IMR-90 (cell line): Measurements from ENCODE around the gene CDK5R1. TPM values are rescaled to one million over a fixed set of nuclear protein-coding genes. Genes with fewer than 3 reads are reported as not detected.

ENCODE experiments used
- ATAC-seq: fragments of 200-7000 bp; cut with Tn5 transposase; 2 replicates; pipeline ENCODE4 v1.9.1; 2020; ENCODE audit warnings: low read depth, mild to moderate bottlenecking, moderate library complexity
- BruUV-seq: library from RNA; stranded (reverse); fragments of 400-500 nt; replicated peaks from 2 replicates; lab custom pipeline; 2021; lab: Mats Ljungman, UMichigan
- CTCF ChIA-PET: fragments of 300-600 bp; formaldehyde crosslinking; extraction: SDS; loops from one replicate; lab custom pipeline; 2021; ENCODE audit warnings: antibody characterized with exemption; lab: Yijun Ruan, JAX
- POLR2A ChIA-PET: fragments of 300-600 bp; sonication (Branson Sonifier 250); formaldehyde crosslinking; loops from one replicate; lab custom pipeline; 2022; ENCODE audit warnings: antibody characterized with exemption; ENCODE audit not compliant: unreplicated experiment; lab: Charles Lee
- DNase-seq: peaks from one replicate; pipeline ENCODE4 v3.0.0; 2013
- H2AFZ ChIP-seq: replicated peaks from 2 replicates; pipeline ENCODE3; 2013; ENCODE audit warnings: low read length, mild to moderate bottlenecking; ENCODE audit not compliant: poor library complexity
- H2AK5ac ChIP-seq: 2 replicates; pipeline ENCODE4 v1.6.1; 2013; ENCODE audit warnings: low read depth, low read length, inconsistent platforms
- H2AK9ac ChIP-seq: replicated peaks from 2 replicates; pipeline ENCODE3; 2013; ENCODE audit warnings: mild to moderate bottlenecking, low read depth, low read length, moderate library complexity; ENCODE audit not compliant: poor library complexity
- H2BK120ac ChIP-seq: 2 replicates; pipeline ENCODE4 v1.6.1; 2013; ENCODE audit warnings: low read depth, low read length, inconsistent platforms
- H2BK15ac ChIP-seq: 3 replicates; pipeline ENCODE4 v1.6.1; 2013; ENCODE audit warnings: low read depth, low read length, inconsistent platforms
- H2BK20ac ChIP-seq: 2 replicates; pipeline ENCODE4 v1.6.1; 2013; ENCODE audit warnings: low read depth, mild to moderate bottlenecking, inconsistent platforms, low read length, moderate library complexity
- H2BK5ac ChIP-seq: 2 replicates; pipeline ENCODE4 v1.6.1; 2013; ENCODE audit warnings: mild to moderate bottlenecking, low read depth, low read length, inconsistent platforms; ENCODE audit not compliant: poor library complexity, severe bottlenecking
- H3K14ac ChIP-seq: replicated peaks from 2 replicates; pipeline ENCODE4 v1.6.1; 2013; ENCODE audit warnings: low read depth, low read length, inconsistent platforms
- H3K18ac ChIP-seq: 2 replicates; pipeline ENCODE4 v1.6.1; 2013; ENCODE audit warnings: low read depth, low read length, control low read depth
- H3K23ac ChIP-seq: 2 replicates; pipeline ENCODE4 v1.6.1; 2013; ENCODE audit warnings: low read depth, low read length, inconsistent platforms
- H3K27ac ChIP-seq: 2 replicates; pipeline ENCODE4 v1.5.1; 2013; ENCODE audit warnings: mild to moderate bottlenecking, control low read depth, low read length; ENCODE audit not compliant: insufficient read depth
- H3K27me3 ChIP-seq: 2 replicates; pipeline ENCODE4 v1.6.1; 2013; ENCODE audit warnings: low read length; ENCODE audit not compliant: control insufficient read depth, insufficient read depth
- H3K36me3 ChIP-seq: 2 replicates; pipeline ENCODE4 v1.6.1; 2013; ENCODE audit warnings: low read length, mixed read lengths; ENCODE audit not compliant: control insufficient read depth, insufficient read depth
- H3K4ac ChIP-seq: 2 replicates; pipeline ENCODE4 v1.6.1; 2013; ENCODE audit warnings: low read depth, low read length, inconsistent platforms
- H3K4me1 ChIP-seq: 2 replicates; pipeline ENCODE4 v1.6.1; 2013; ENCODE audit warnings: low read length, mixed read lengths; ENCODE audit not compliant: control insufficient read depth, insufficient read depth
- H3K4me2 ChIP-seq: 2 replicates; pipeline ENCODE4 v1.6.1; 2013; ENCODE audit warnings: low read depth, mild to moderate bottlenecking, control low read depth, low read length, moderate library complexity
- H3K4me3 ChIP-seq: 2 replicates; pipeline ENCODE4 v1.5.1; 2013; ENCODE audit warnings: low read depth, mild to moderate bottlenecking, control low read depth, low read length, moderate library complexity; ENCODE audit not compliant: insufficient read depth
- H3K56ac ChIP-seq: 2 replicates; pipeline ENCODE4 v1.6.1; 2013; ENCODE audit warnings: low read length, inconsistent platforms; ENCODE audit not compliant: insufficient read depth; ENCODE audit errors: extremely low read depth
- H3K79me1 ChIP-seq, 2 experiments: 2 replicates each; pipeline ENCODE4 v1.6.1; 2013; ENCODE audit warnings: low read length in 2 of 2, inconsistent platforms in 1 of 2, low read depth in 1 of 2
- H3K9ac ChIP-seq: 2 replicates; pipeline ENCODE4 v1.6.1; 2013; ENCODE audit warnings: low read depth, low read length, control low read depth
- H3K9me1 ChIP-seq: 2 replicates; pipeline ENCODE4 v1.6.1; 2013; ENCODE audit warnings: low read length, inconsistent platforms; ENCODE audit not compliant: insufficient read depth
- H3K9me3 ChIP-seq: 2 replicates; pipeline ENCODE4 v1.6.1; 2013; ENCODE audit warnings: low read length; ENCODE audit not compliant: control insufficient read depth, insufficient read depth
- H4K20me1 ChIP-seq: 2 replicates; pipeline ENCODE4 v1.6.1; 2013; ENCODE audit warnings: low read length, inconsistent platforms; ENCODE audit not compliant: insufficient read depth
- H4K5ac ChIP-seq: 2 replicates; pipeline ENCODE4 v1.6.1; 2013; ENCODE audit warnings: mild to moderate bottlenecking, low read depth, low read length, control low read depth
- H4K8ac ChIP-seq, 2 experiments: 2 replicates each; pipeline ENCODE4 v1.6.1; 2013; ENCODE audit warnings: low read depth in 2 of 2, low read length in 2 of 2, control low read depth in 1 of 2, inconsistent platforms in 1 of 2
- H4K91ac ChIP-seq: 2 replicates; pipeline ENCODE4 v1.6.1; 2013; ENCODE audit warnings: low read depth, low read length, inconsistent platforms; ENCODE audit not compliant: insufficient read depth
- BHLHE40 ChIP-seq: fragments of 150-350 bp; IDR thresholded peaks from 2 replicates; pipeline ENCODE4 v1.6.1; 2016; ENCODE audit warnings: mild to moderate bottlenecking, low read depth, low read length
- CHD1 ChIP-seq: IDR thresholded peaks from 2 replicates; pipeline ENCODE4 v1.6.1; 2012; ENCODE audit warnings: low read depth, low read length, improper control_type of control experiment
- ELK1 ChIP-seq: fragments of 150-350 bp; IDR thresholded peaks from 2 replicates; pipeline ENCODE4 v1.6.1; 2016; ENCODE audit warnings: low read depth, mild to moderate bottlenecking, low read length, moderate library complexity, borderline replicate concordance
- FOS ChIP-seq: fragments of 150-350 bp; IDR thresholded peaks from 2 replicates; pipeline ENCODE4 v1.6.1; 2016; ENCODE audit warnings: low read depth, low read length
- MAFK ChIP-seq: IDR thresholded peaks from 2 replicates; pipeline ENCODE4 v1.6.1; 2012; ENCODE audit warnings: low read depth, low read length, improper control_type of control experiment
- MXI1 ChIP-seq: IDR thresholded peaks from 2 replicates; pipeline ENCODE4 v1.6.1; 2012; ENCODE audit warnings: low read depth, mild to moderate bottlenecking, low read length, moderate library complexity, borderline replicate concordance
- SMC3 ChIP-seq: fragments of 150-350 bp; IDR thresholded peaks from 2 replicates; pipeline ENCODE4 v1.6.1; 2016; ENCODE audit warnings: low read depth, mild to moderate bottlenecking, antibody characterized with exemption, low read length, moderate library complexity
- dilution Hi-C: fragments of 300-500 bp; cut with HindIII; formaldehyde crosslinking; loops from one replicate; pipeline ENCODE4 v1.14.3; 2018; ENCODE audit warnings: low sequenced_read_pairs; ENCODE audit not compliant: unreplicated experiment
- in situ Hi-C: fragments of 300-500 bp; cut with MboI; formaldehyde crosslinking; loops from 3 replicates; pipeline ENCODE4 v1.14.3; 2019; ENCODE audit warnings: low sequenced_read_pairs, inconsistent platforms, mixed read lengths
- intact Hi-C: fragments of 100-400 bp; cut with micrococcal nuclease; formaldehyde crosslinking; loops from 2 replicates; pipeline ENCODE4 v1.10.0; 2022
- polyA plus RNA-seq, 3 experiments: library from polyadenylated mRNA; depleted of rRNA; stranded (reverse); fragments of >200 nt; gene quantifications; 2 replicates each; pipeline ENCODE4 v1.2.3, GENCODE V29; 2012; ENCODE audit warnings: low replicate concordance in 1 of 3
- total RNA-seq: library from RNA; depleted of rRNA; stranded (reverse); fragments of >200 nt; gene quantifications from 2 replicates; pipeline ENCODE4 v1.2.3, GENCODE V29; 2012

The CDK5R1 gene
- total and polyA plus RNA-seq, 2 of the 4 experiments (the other 2 are of a cell fraction): 0.36 to 0.74 TPM

- CTCF ChIA-PET: no interaction called here
- no peaks in the 10 kb centered on the region for H3K9me3 ChIP-seq
- no TSS peak for BruUV-seq
Measured at GRCh38 chr17:32458371-32458770, 28.4 kb upstream of the CDK5R1 start.

More at GRCh38 chr17:32458371-32458770, 28.4 kb upstream of the CDK5R1 start:
- Histone ChIP-seq H3K14ac (no peak overlapping the region), H2BK20ac (no peak overlapping the region), H3K56ac (no peak overlapping the region), H3K4me3 (no peak overlapping the region), H2BK15ac (no peak overlapping the region), H2BK5ac (no peak overlapping the region), H4K5ac (no peak overlapping the region), H2AK9ac (no peak overlapping the region), H2BK120ac (no peak overlapping the region), H4K20me1 (peaks cover 41% of the 10 kb centered on the region), H2AFZ (no peak overlapping the region), H4K8ac (no peak overlapping the region), H3K27ac (no peak overlapping the region), H3K9ac (no peak overlapping the region), H3K27me3 (no peaks in the 10 kb centered on the region), H3K18ac (no peak overlapping the region), H3K9me1 (no peaks in the 10 kb centered on the region), H3K4me1 (peaks cover 1% of the 10 kb centered on the region; the same call in 1 of the 2 replicates), H3K4me2 (no peak overlapping the region), H3K79me1 (peaks cover 39 to 51% of the 10 kb centered on the region in 2 experiments), H3K4ac (no peak overlapping the region), H3K36me3 (peaks cover 44% of the 10 kb centered on the region), H2AK5ac (no peak overlapping the region), H4K91ac (no peak overlapping the region), H3K23ac (no peak overlapping the region)
- intact Hi-C loops: no loop called here
- ATAC-seq (no peak), DNase-seq (no peak)
- POLR2A ChIA-PET: no interaction called here
- no peak for TF ChIP-seq BHLHE40
- no peak for TF ChIP-seq FOS
- TF ChIP-seq SMC3: no peak
- no peak for TF ChIP-seq MXI1
- TF ChIP-seq MAFK: no peak
- no peak for TF ChIP-seq ELK1
- TF ChIP-seq CHD1: no peak
- in situ Hi-C loops: no loop called here
- dilution Hi-C loops: no loop called here
